SK-N-SH (cell line): ENCODE results near the gene SULT1A3. TPM values are rescaled to one million over a fixed set of nuclear protein-coding genes. Genes with fewer than 3 reads are reported as not detected.

Experiments used
- polyA plus RNA-seq, 3 experiments: library from polyadenylated mRNA; depleted of rRNA; stranded (reverse); fragments of >200 nt; gene quantifications; 2 replicates each; pipeline ENCODE4 v1.2.3, GENCODE V29; 2012
- small RNA-seq, 7 experiments: library from RNA; depleted of rRNA; stranded (forward); fragments of <200 nt; gene quantifications; one replicate each; pipeline ENCODE3, GENCODE V24; 2012

SULT1A3 gene
- polyA plus RNA-seq, 1 of the 3 experiments (the other 2 are of a cell fraction), result 20.4 TPM

Small RNA genes lying within 50 kb of the gene (small RNA-seq; reads per million reads assigned to genes)
- 0 reads per million in 7 experiments for gene AC106782.4

Other genes with a start within 250 kb of the SULT1A3 start
- gene TMEM219, start 237.2 kb upstream of the SULT1A3 start, polyA plus RNA-seq (2012; rRNA removed), result 95.0 and 101 TPM in 2 replicates
- gene TAOK2, start 225.4 kb upstream of the SULT1A3 start, polyA plus RNA-seq (2012; rRNA removed), result 21.9 and 23.1 TPM in 2 replicates
- 15.4 and 18.9 TPM in 2 replicates for gene HIRIP3, start 203.6 kb upstream of the SULT1A3 start, polyA plus RNA-seq (2012; rRNA removed)
- 43.9 and 46.6 TPM in 2 replicates for gene INO80E, start 203.0 kb upstream of the SULT1A3 start, polyA plus RNA-seq (2012; rRNA removed)
- 10.3 and 10.4 TPM in 2 replicates for gene DOC2A, start 188.2 kb upstream of the SULT1A3 start, polyA plus RNA-seq (2012; rRNA removed)
- gene C16orf92, start 176.1 kb upstream of the SULT1A3 start, polyA plus RNA-seq (2012; rRNA removed), result not detected in 2 replicates
- 2.3 and 3.8 TPM in 2 replicates for gene TLCD3B, start 168.0 kb upstream of the SULT1A3 start, polyA plus RNA-seq (2012; rRNA removed)
- 437 and 641 TPM in 2 replicates for gene ALDOA, start 133.5 kb upstream of the SULT1A3 start, polyA plus RNA-seq (2012; rRNA removed)
- 325 and 339 TPM in 2 replicates for gene PPP4C, start 123.3 kb upstream of the SULT1A3 start, polyA plus RNA-seq (2012; rRNA removed)
- 0.16 and 0.18 TPM in 2 replicates for gene TBX6, start 107.3 kb upstream of the SULT1A3 start, polyA plus RNA-seq (2012; rRNA removed)
- 24.5 and 36.6 TPM in 2 replicates for gene YPEL3, start 103.0 kb upstream of the SULT1A3 start, polyA plus RNA-seq (2012; rRNA removed)
- 1.5 and 2.3 TPM in 2 replicates for gene GDPD3, start 85.7 kb upstream of the SULT1A3 start, polyA plus RNA-seq (2012; rRNA removed)
- 65.6 and 67.3 TPM in 2 replicates for gene MAPK3, start 76.0 kb upstream of the SULT1A3 start, polyA plus RNA-seq (2012; rRNA removed)
- gene CORO1A, start 15.7 kb upstream of the SULT1A3 start, polyA plus RNA-seq (2012; rRNA removed), result 13.0 and 13.5 TPM in 2 replicates
- 660 and 726 TPM in 2 replicates for gene BOLA2B, start 5.6 kb upstream of the SULT1A3 start, polyA plus RNA-seq (2012; rRNA removed)
- gene SLX1A, start 5.4 kb upstream of the SULT1A3 start, polyA plus RNA-seq (2012; rRNA removed), result 45.0 and 68.8 TPM in 2 replicates
- gene NPIPB13, start 49.2 kb downstream of the SULT1A3 start, polyA plus RNA-seq (2012; rRNA removed), result 1.9 and 5.3 TPM in 2 replicates
- 80.8 and 85.3 TPM in 2 replicates for gene CD2BP2, start 156.1 kb downstream of the SULT1A3 start, polyA plus RNA-seq (2012; rRNA removed)
- 15.7 and 20.5 TPM in 2 replicates for gene TBC1D10B, start 171.2 kb downstream of the SULT1A3 start, polyA plus RNA-seq (2012; rRNA removed)
- 0.23 TPM in 1 of 2 replicates, not detected in the other for gene MYL11, start 175.5 kb downstream of the SULT1A3 start, polyA plus RNA-seq (2012; rRNA removed)
- 0.13 and 0.25 TPM in 2 replicates for gene SEPTIN1, start 183.3 kb downstream of the SULT1A3 start, polyA plus RNA-seq (2012; rRNA removed)
- gene ZNF48, start 196.2 kb downstream of the SULT1A3 start, polyA plus RNA-seq (2012; rRNA removed), result 7.9 and 8.8 TPM in 2 replicates
- gene ZNF771, start 208.4 kb downstream of the SULT1A3 start, polyA plus RNA-seq (2012; rRNA removed), result 20.4 and 21.7 TPM in 2 replicates
- 78.9 and 79.2 TPM in 2 replicates for gene DCTPP1, start 230.8 kb downstream of the SULT1A3 start, polyA plus RNA-seq (2012; rRNA removed)
- 30.8 and 36.3 TPM in 2 replicates for gene SEPHS2, start 246.6 kb downstream of the SULT1A3 start, polyA plus RNA-seq (2012; rRNA removed)